CD4-positive, alpha-beta T cell (primary cell): ENCODE measurements around the gene STXBP3. TPM values are rescaled to one million over a fixed set of nuclear protein-coding genes. Genes with fewer than 3 reads are reported as not detected.

ENCODE experiments used
- ATAC-seq: fragments of 200-7000 bp; cut with Tn5 transposase; one replicate; pipeline ENCODE4 v1.10.0; 2022; ENCODE audit warnings: mild to moderate bottlenecking; ENCODE audit not compliant: poor library complexity
- CTCF ChIA-PET: fragments of 350-600 bp; sonication (Branson Sonifier 250); formaldehyde crosslinking; loops from one replicate; lab custom pipeline; 2021; ENCODE audit warnings: antibody characterized with exemption, inconsistent platforms; lab: Charles Lee
- POLR2A ChIA-PET: fragments of 350-600 bp; sonication (Branson Sonifier 250); formaldehyde crosslinking; loops from one replicate; lab custom pipeline; 2021; ENCODE audit warnings: antibody characterized with exemption, inconsistent platforms; lab: Charles Lee
- DNase-seq, 14 experiments: peaks; one replicate each; pipeline ENCODE4 v3.0.0-alpha.2; 2013 to 2020; ENCODE audit warnings: mixed read lengths in 2 of 14
- H3K27ac ChIP-seq, 2 donors: one replicate each; pipeline versions ENCODE4 v1.5.1 to v1.7.0; 2013; ENCODE audit warnings: low read length in 2 of 2, low read depth in 1 of 2, mild to moderate bottlenecking in 1 of 2
- H3K27me3 ChIP-seq, 2 experiments: 1 replicate in 1 of 2; 2 replicates in 1 of 2; pipeline versions ENCODE4 v1.6.1 to v1.7.0; 2013; ENCODE audit warnings: low read length in 2 of 2, control low read depth in 1 of 2, mild to moderate bottlenecking in 1 of 2, moderate library complexity in 1 of 2; ENCODE audit not compliant: insufficient read depth in 2 of 2, control insufficient read depth in 1 of 2
- H3K36me3 ChIP-seq: one replicate; pipeline ENCODE4 v1.6.1; 2013; ENCODE audit warnings: low read length, control low read depth; ENCODE audit not compliant: insufficient read depth
- H3K4me1 ChIP-seq: one replicate; pipeline ENCODE4 v1.6.1; 2013; ENCODE audit warnings: low read length, control low read depth; ENCODE audit not compliant: insufficient read depth
- H3K4me3 ChIP-seq: one replicate; pipeline ENCODE4 v1.5.1; 2013; ENCODE audit warnings: mild to moderate bottlenecking, low read length, moderate library complexity
- H3K9me3 ChIP-seq, 2 experiments: 1 replicate in 1 of 2; 2 replicates in 1 of 2; pipeline versions ENCODE4 v1.6.1 to v1.7.0; 2013; ENCODE audit warnings: low read length in 2 of 2, mild to moderate bottlenecking in 2 of 2, control low read depth in 1 of 2, moderate library complexity in 1 of 2; ENCODE audit not compliant: control insufficient read depth in 1 of 2, insufficient read depth in 1 of 2
- H3K27ac Mint-ChIP-seq: one replicate; pipeline ENCODE4 v1.8.0; 2020; ENCODE audit warnings: mixed read lengths
- H3K27me3 Mint-ChIP-seq: one replicate; pipeline ENCODE4 v1.8.0; 2021; ENCODE audit warnings: mixed read lengths
- H3K36me3 Mint-ChIP-seq: one replicate; pipeline ENCODE4 v1.8.0; 2021; ENCODE audit warnings: low read depth, mixed read lengths
- H3K4me1 Mint-ChIP-seq: one replicate; pipeline ENCODE4 v1.8.0; 2021; ENCODE audit warnings: low read depth, mixed read lengths
- H3K4me3 Mint-ChIP-seq: one replicate; pipeline ENCODE4 v1.8.0; 2020; ENCODE audit warnings: mild to moderate bottlenecking, mixed read lengths
- H3K9me3 Mint-ChIP-seq: one replicate; pipeline ENCODE4 v1.8.0; 2020; ENCODE audit warnings: mixed read lengths
- CTCF ChIP-seq: fragments of 200-600 bp; IDR thresholded peaks from one replicate; pipeline ENCODE4 v1.8.0; 2022; ENCODE audit warnings: antibody characterized with exemption, mild to moderate bottlenecking
- intact Hi-C, 2 experiments: fragments of 100-400 bp; cut with DNase I in 1 of 2; cut with micrococcal nuclease in 1 of 2; formaldehyde crosslinking; loops; one replicate each; pipeline versions ENCODE4 v1.15.1 to v1.9.0; 2023 to 2025; cut with DNase I, micrococcal nuclease
- total RNA-seq, 174 experiments: library from RNA in 2 of 174; stranded (reverse) in 2 of 174; gene quantifications; one replicate each; pipeline ENCODE4 v1.2.3 and lab custom pipeline; 2021 to 2026

The STXBP3 gene
- total RNA-seq, 2 experiments from 2014 or later, result 41.6 to 50.5 TPM

- H3K27me3 Mint-ChIP-seq, result peaks cover 16% of the 10 kb centered on the region
- peaks cover 6% of the 10 kb centered on the region for H3K4me1 Mint-ChIP-seq
- ATAC-seq, result no peak
- H3K36me3 Mint-ChIP-seq, result no peaks in the 10 kb centered on the region
- no peak overlapping the region for H3K27ac Mint-ChIP-seq
- intact Hi-C loops, result no loop called here
- H3K9me3 Mint-ChIP-seq, result no peaks in the 10 kb centered on the region
- TF ChIP-seq CTCF, result no peak
- no peaks in the 10 kb centered on the region for H3K4me1 ChIP-seq
- ChIA-PET POLR2A (interaction anchor here (1.2 kb wide), 1 partner anchor 45 kb away, joined by 4 read pairs; no protein-coding TSS in a partner anchor), CTCF (interaction anchor here (1.8 kb wide), 1 partner anchor 23 kb away, joined by 4 read pairs; no protein-coding TSS in a partner anchor)
- no peaks in the 10 kb centered on the region for H3K36me3 ChIP-seq
- no peak overlapping the region for H3K27ac ChIP-seq
- H3K9me3 ChIP-seq, result no peaks in the 10 kb centered on the region
- no peak overlapping the region for H3K4me3 Mint-ChIP-seq
- no peak for DNase-seq
- H3K27me3 ChIP-seq, result peaks cover 0 to 4% of the 10 kb centered on the region in 2 experiments
- H3K4me3 ChIP-seq, result no peak overlapping the region
Observed at GRCh38 chr1:108851567-108851966, 105.1 kb downstream of the STXBP3 start.

- Histone ChIP-seq H3K4me1 (no peaks in the 10 kb centered on the region), H3K27ac (no peak overlapping the region), H3K36me3 (no peaks in the 10 kb centered on the region), H3K9me3 (no peaks in the 10 kb centered on the region), H3K27me3 (peaks cover 4 to 5% of the 10 kb centered on the region in 2 experiments), H3K4me3 (no peak overlapping the region)
- ATAC-seq (no peak), DNase-seq (peak in 1 of 14 experiments; percentile 3)
- TF ChIP-seq CTCF, result no peak
- intact Hi-C loops, result no loop called here
- peaks cover 6% of the 10 kb centered on the region for H3K4me1 Mint-ChIP-seq
- H3K9me3 Mint-ChIP-seq, result no peaks in the 10 kb centered on the region
- H3K27ac Mint-ChIP-seq, result no peak overlapping the region
- ChIA-PET POLR2A (interaction anchor here (1.2 kb wide), 1 partner anchor 44 kb away, joined by 4 read pairs; no protein-coding TSS in a partner anchor), CTCF (interaction anchor here (1.8 kb wide), 1 partner anchor 24 kb away, joined by 4 read pairs; no protein-coding TSS in a partner anchor)
- H3K36me3 Mint-ChIP-seq, result no peaks in the 10 kb centered on the region
- peaks cover 17% of the 10 kb centered on the region for H3K27me3 Mint-ChIP-seq
- no peak overlapping the region for H3K4me3 Mint-ChIP-seq
Observed at GRCh38 chr1:108852221-108852975, 105.9 kb downstream of the STXBP3 start.

GRCh38 chr1:108854221-108855019, 107.9 kb downstream of the STXBP3 start:
- Mint-ChIP-seq H3K9me3 (no peaks in the 10 kb centered on the region), H3K36me3 (no peaks in the 10 kb centered on the region), H3K4me3 (no peak overlapping the region), H3K27me3 (peaks cover 32% of the 10 kb centered on the region), H3K27ac (no peak overlapping the region), H3K4me1 (peaks cover 14% of the 10 kb centered on the region)
- H3K27me3 ChIP-seq, result peaks cover 4 to 7% of the 10 kb centered on the region in 2 experiments
- ChIA-PET POLR2A (no interaction called here), CTCF (no interaction called here)
- TF ChIP-seq CTCF, result no peak
- no peaks in the 10 kb centered on the region for H3K4me1 ChIP-seq
- no peak overlapping the region for H3K4me3 ChIP-seq
- no peaks in the 10 kb centered on the region for H3K9me3 ChIP-seq
- DNase-seq (no peak), ATAC-seq (no peak)
- H3K36me3 ChIP-seq, result no peaks in the 10 kb centered on the region
- no peak overlapping the region for H3K27ac ChIP-seq
- intact Hi-C loops, result no loop called here
